Measurements from ENCODE around the gene MED8. TPM values are rescaled to one million over a fixed set of nuclear protein-coding genes. Genes with fewer than 3 reads are reported as not detected.

MED8 gene
- total and polyA plus RNA-seq, 10 of the 15 experiments (the other 5 are each of a cell fraction or from before 2014, with no cell fraction given), result 20.2 to 61.7 (median 39.5) TPM

- intact Hi-C loops (cut with micrococcal nuclease; ENCODE audit: unreplicated experiment), result no loop called here
- BruUV-seq (replicated peaks), result no TSS peak
- H2AFZ ChIP-seq (ENCODE audit: control insufficient read depth, low read depth, low read length), result no peak overlapping the region
- H3K9me3 ChIP-seq (replicated peaks; ENCODE audit: control insufficient read depth, insufficient read depth, low read length), result no peaks in the 10 kb centered on the region
- no peaks in the 10 kb centered on the region for H4K20me1 ChIP-seq (ENCODE audit: control insufficient read depth, insufficient read depth)
- WGBS (ENCODE audit: insufficient coverage, insufficient replicate concordance, low lambda C conversion rate, missing lambda C conversion rate), result 100% methylated on average over 4 of the region's 4 CpGs
- TF ChIP-seq IRF4 (IDR thresholded peaks at IDR 0.05; ENCODE audit: low read depth, low read length), result no peak
- ChIA-PET SMC1A (ENCODE audit: uncharacterized antibody, unreplicated experiment) (no interaction called here), RAD21 (ENCODE audit: unreplicated experiment) (no interaction called here), POLR2A (no interaction called here), CTCF (interaction anchor here (0.7 to 2.7 kb wide), 3 partner anchors 18 to 19 kb away, joined by 3 to 7 read pairs (median 3); no protein-coding TSS in a partner anchor)
- ATAC-seq (no peak), DNase-seq (ENCODE audit: low read depth, low spot score) (no peak), FAIRE-seq (no peak)
- H3K9ac ChIP-seq (ENCODE audit: control insufficient read depth, insufficient read depth, low read length), result no peak overlapping the region
- H3K4me3 ChIP-seq, result no peak overlapping the region
- no peak overlapping the region for H3K27ac ChIP-seq (ENCODE audit: control insufficient read depth, insufficient read depth)
- no peak overlapping the region for H3K4me2 ChIP-seq (ENCODE audit: control insufficient read depth, insufficient read depth)
- H3K79me2 ChIP-seq (ENCODE audit: control insufficient read depth, insufficient read depth, low read length), result peaks cover 9% of the 10 kb centered on the region
- no peaks in the 10 kb centered on the region for H3K27me3 ChIP-seq (replicated peaks in 1 of 2; ENCODE audit: control insufficient read depth in 2 of 2, insufficient read depth in 2 of 2, low read length in 1 of 2)
- peaks cover 6% of the 10 kb centered on the region; the same call in 1 of the 2 replicates for H3K4me1 ChIP-seq (ENCODE audit: control insufficient read depth, insufficient read depth, low read length)
- in situ Hi-C loops (cut with MboI), result no loop called here
- H3K36me3 ChIP-seq (ENCODE audit: control insufficient read depth in 2 of 2, insufficient read depth in 2 of 2, low read length in 1 of 2), result peaks cover 0 to 5% of the 10 kb centered on the region in 2 experiments; a peak in 1 of 4 replicates
Measured at GRCh38 chr1:43395523-43395922, 5.9 kb upstream of the MED8 start.

DNA sequence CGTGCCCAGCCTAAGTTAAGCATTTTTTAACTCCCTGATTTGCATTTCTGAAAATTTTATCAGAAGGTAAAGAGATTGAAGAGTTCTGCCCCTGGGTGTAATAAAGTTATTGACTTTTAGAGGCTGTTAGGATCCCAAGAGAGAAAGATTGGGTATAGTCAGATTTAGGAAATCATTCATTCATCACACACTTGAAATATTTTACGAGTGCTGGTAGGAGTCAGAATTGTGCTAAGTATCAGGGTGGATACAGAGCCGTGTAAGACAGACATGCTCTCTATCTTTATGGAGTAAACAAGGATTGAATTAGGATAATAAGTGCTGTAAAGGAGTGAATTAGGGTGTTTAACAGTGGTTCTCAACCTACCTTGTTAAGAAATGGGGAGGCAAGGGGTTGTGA lies 3.1 kb upstream of the MED8 start:
- FAIRE-seq (no peak), ATAC-seq (no peak), DNase-seq (ENCODE audit: low read depth, low spot score) (no peak)
- SMC1A ChIA-PET (ENCODE audit: uncharacterized antibody, unreplicated experiment), result no interaction called here
- TF ChIP-seq ZNF384 (IDR thresholded peaks at IDR 0.05; ENCODE audit: borderline replicate concordance, low read depth, low read length), result no peak
- no peak for TF ChIP-seq SUZ12 (IDR thresholded peaks at IDR 0.05; ENCODE audit: unreplicated experiment)
- TF ChIP-seq SMARCA5 (IDR thresholded peaks at IDR 0.05), result no peak
- TF ChIP-seq CBFB (IDR thresholded peaks at IDR 0.05; ENCODE audit: low read depth), result no peak
- TF ChIP-seq BACH1 (IDR thresholded peaks at IDR 0.05; ENCODE audit: borderline replicate concordance), result no peak
- no peak for TF ChIP-seq DPF2 (IDR thresholded peaks at IDR 0.05)
- no peak for TF ChIP-seq ZNF217 (IDR thresholded peaks at IDR 0.05)
- TF ChIP-seq, protein P1, sequence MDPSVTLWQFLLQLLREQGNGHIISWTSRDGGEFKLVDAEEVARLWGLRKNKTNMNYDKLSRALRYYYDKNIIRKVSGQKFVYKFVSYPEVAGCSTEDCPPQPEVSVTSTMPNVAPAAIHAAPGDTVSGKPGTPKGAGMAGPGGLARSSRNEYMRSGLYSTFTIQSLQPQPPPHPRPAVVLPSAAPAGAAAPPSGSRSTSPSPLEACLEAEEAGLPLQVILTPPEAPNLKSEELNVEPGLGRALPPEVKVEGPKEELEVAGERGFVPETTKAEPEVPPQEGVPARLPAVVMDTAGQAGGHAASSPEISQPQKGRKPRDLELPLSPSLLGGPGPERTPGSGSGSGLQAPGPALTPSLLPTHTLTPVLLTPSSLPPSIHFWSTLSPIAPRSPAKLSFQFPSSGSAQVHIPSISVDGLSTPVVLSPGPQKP (IDR thresholded peaks at IDR 0.05; ENCODE audit: low read depth, low read length), result no peak
- no peak for TF ChIP-seq NR2C1 (IDR thresholded peaks at IDR 0.05)
- no peak for TF ChIP-seq FOS (IDR thresholded peaks at IDR 0.05; ENCODE audit: borderline replicate concordance, extremely low read depth, insufficient read length)
- TF ChIP-seq TCF7 (IDR thresholded peaks at IDR 0.05; ENCODE audit: borderline replicate concordance), result no peak
- RAD21 ChIA-PET (ENCODE audit: unreplicated experiment), result interaction anchor here (0.7 kb wide), 1 partner anchor 323 kb away, joined by 3 read pairs; no protein-coding TSS in a partner anchor
- Histone ChIP-seq H2AFZ (ENCODE audit: control insufficient read depth, low read depth, low read length) (no peak overlapping the region), H3K4me3 (no peak overlapping the region), H3K4me2 (ENCODE audit: control insufficient read depth, insufficient read depth) (no peak overlapping the region), H3K9me3 (replicated peaks; ENCODE audit: control insufficient read depth, insufficient read depth, low read length) (no peaks in the 10 kb centered on the region), H4K20me1 (ENCODE audit: control insufficient read depth, insufficient read depth) (no peaks in the 10 kb centered on the region), H3K79me2 (ENCODE audit: control insufficient read depth, insufficient read depth, low read length) (peaks cover 37% of the 10 kb centered on the region), H3K27ac (ENCODE audit: control insufficient read depth, insufficient read depth) (no peak overlapping the region), H3K4me1 (ENCODE audit: control insufficient read depth, insufficient read depth, low read length) (peaks cover 15% of the 10 kb centered on the region), H3K36me3 (ENCODE audit: control insufficient read depth in 2 of 2, insufficient read depth in 2 of 2, low read length in 1 of 2) (peaks cover 0 to 5% of the 10 kb centered on the region in 2 experiments; a peak in 1 of 4 replicates), H3K27me3 (replicated peaks in 1 of 2; ENCODE audit: control insufficient read depth in 2 of 2, insufficient read depth in 2 of 2, low read length in 1 of 2) (no peaks in the 10 kb centered on the region), H3K9ac (ENCODE audit: control insufficient read depth, insufficient read depth, low read length) (no peak overlapping the region)
- CTCF ChIA-PET, result interaction anchor here (1.0 kb wide), 1 partner anchor 154 kb away, joined by 3 read pairs; no protein-coding TSS in a partner anchor
- in situ Hi-C loops (cut with MboI), result no loop called here
- 67% methylated on average over 3 of the region's 3 CpGs for WGBS (ENCODE audit: insufficient coverage, insufficient replicate concordance, low lambda C conversion rate, missing lambda C conversion rate)
- POLR2A ChIA-PET, result interaction anchor here (0.6 kb wide), 1 partner anchor 624 kb away, joined by 3 read pairs; no protein-coding TSS in a partner anchor
- intact Hi-C loops (cut with micrococcal nuclease; ENCODE audit: unreplicated experiment), result no loop called here
- no TSS peak for BruUV-seq (replicated peaks)
